K562 (cell line): ENCODE data around the gene SPATS2L. TPM values are rescaled to one million over a fixed set of nuclear protein-coding genes. Genes with fewer than 3 reads are reported as not detected.

Experiments used
- ATAC-seq: fragments of 200-7000 bp; cut with Tn5 transposase; 3 replicates; pipeline ENCODE4 v1.9.1; 2020; ENCODE audit warnings: moderate library complexity
- BruUV-seq: library from RNA; stranded (reverse); fragments of 400-500 nt; replicated peaks from 2 replicates; lab custom pipeline; 2021; lab: Mats Ljungman, UMichigan
- CTCF ChIA-PET: fragments of 300-600 bp; formaldehyde crosslinking; extraction: SDS; loops from one replicate; lab custom pipeline; 2021; ENCODE audit warnings: low intra/inter-chr PET ratio; lab: Yijun Ruan, JAX
- POLR2A ChIA-PET: fragments of 300-600, 350-650 bp; sonication (Branson Sonifier 250); formaldehyde crosslinking; extraction: SDS; loops from one replicate; lab custom pipeline; 2021; ENCODE audit warnings: antibody characterized with exemption, inconsistent platforms; lab: Yijun Ruan, JAX
- DNase-seq, 4 experiments: peaks; one replicate each; pipeline versions ENCODE4 v3.0.0 to v3.0.0-alpha.2; 2011 to 2018; ENCODE audit warnings: low spot score in 3 of 4, mixed read lengths in 3 of 4; ENCODE audit errors: extremely low read depth in 1 of 4
- FAIRE-seq: peaks from 2 replicates; lab custom pipeline; 2011; peaks lifted over from hg19 to GRCh38; lab: Jason Lieb, UNC
- H2AFZ ChIP-seq: 2 replicates; pipeline ENCODE4 v1.6.0; 2011; ENCODE audit warnings: low read depth, low read length, control low read depth, inconsistent platforms
- H3K27ac ChIP-seq: fragments of 200-600 bp; 3 replicates; pipeline ENCODE4 v1.8.0; 2011; ENCODE audit warnings: low read depth, mild to moderate bottlenecking, control low read depth, inconsistent platforms, low read length, moderate library complexity, mixed read lengths; ENCODE audit errors: extremely low read depth
- H3K27me3 ChIP-seq, 2 experiments: fragments of 300-600 bp in 1 of 2; 2 replicates in 1 of 2; 3 replicates in 1 of 2; pipeline versions ENCODE4 v1.6.0 to v1.8.0; 2011; ENCODE audit warnings: inconsistent platforms in 2 of 2, low read length in 2 of 2, mild to moderate bottlenecking in 1 of 2, mixed read lengths in 1 of 2, moderate library complexity in 1 of 2; ENCODE audit not compliant: control insufficient read depth in 2 of 2, insufficient read depth in 2 of 2
- H3K36me3 ChIP-seq: fragments of 300-600 bp; 3 replicates; pipeline ENCODE4 v1.8.0; 2011; ENCODE audit warnings: mild to moderate bottlenecking, low read length, inconsistent platforms; ENCODE audit not compliant: control insufficient read depth, insufficient read depth
- H3K4me1 ChIP-seq, 2 experiments: fragments of 200-600 bp in 1 of 2; replicated peaks in 1 of 2; 2 replicates in 1 of 2; 3 replicates in 1 of 2; pipeline versions ENCODE4 v1.5.1 to v1.8.0; 2011; ENCODE audit warnings: inconsistent platforms in 2 of 2, low read length in 2 of 2, mild to moderate bottlenecking in 1 of 2, mixed read lengths in 1 of 2, moderate library complexity in 1 of 2; ENCODE audit not compliant: control insufficient read depth in 2 of 2, insufficient read depth in 2 of 2
- H3K4me2 ChIP-seq: 2 replicates; pipeline ENCODE4 v1.6.1; 2011; ENCODE audit warnings: low read length, control low read depth, inconsistent platforms, mixed read lengths; ENCODE audit not compliant: insufficient read depth
- H3K4me3 ChIP-seq: fragments of 200-600 bp; sonication (generic), shearing (Covaris generic); 2 replicates; pipeline ENCODE4 v1.5.1; 2016; ENCODE audit warnings: control low read depth, inconsistent platforms
- H3K79me2 ChIP-seq: fragments of 200-600 bp; 3 replicates; pipeline ENCODE4 v1.8.0; 2011; ENCODE audit warnings: low read length, inconsistent platforms; ENCODE audit not compliant: control insufficient read depth, insufficient read depth
- H3K9ac ChIP-seq, 2 experiments: 2 replicates each; pipeline versions ENCODE4 v1.6.0 to v1.6.1; 2011; ENCODE audit warnings: low read depth in 2 of 2, low read length in 2 of 2, control low read depth in 1 of 2, inconsistent platforms in 1 of 2, mild to moderate bottlenecking in 1 of 2, mixed read lengths in 1 of 2; ENCODE audit not compliant: insufficient read depth in 1 of 2
- H3K9me1 ChIP-seq: one replicate; pipeline ENCODE4 v1.6.0; 2011; ENCODE audit warnings: inconsistent platforms, mild to moderate bottlenecking, low read length, moderate library complexity; ENCODE audit not compliant: control insufficient read depth, insufficient read depth
- H3K9me3 ChIP-seq: replicated peaks from 2 replicates; pipeline ENCODE4 v1.5.1; 2011; ENCODE audit warnings: low read depth, low read length, inconsistent platforms; ENCODE audit not compliant: control insufficient read depth, insufficient read depth
- H4K20me1 ChIP-seq: replicated peaks from 2 replicates; pipeline ENCODE4 v1.6.1; 2011; ENCODE audit warnings: low read length, inconsistent platforms, mixed read lengths; ENCODE audit not compliant: control insufficient read depth, insufficient read depth
- BRD4 ChIP-seq: fragments of 200-600 bp; sonication (generic); IDR thresholded peaks from 2 replicates; pipeline ENCODE4 v1.6.1; 2017; ENCODE audit warnings: inconsistent platforms
- CBX8 ChIP-seq: fragments of 200-600 bp; sonication (generic); IDR thresholded peaks from 2 replicates; pipeline ENCODE4 v1.6.1; 2012; ENCODE audit warnings: borderline replicate concordance, mixed run types, low read depth, mild to moderate bottlenecking, moderate library complexity, mixed read lengths, low read length, control low read depth, inconsistent platforms; ENCODE audit not compliant: poor library complexity, severe bottlenecking; ENCODE audit errors: extremely low read depth
- CGGBP1 ChIP-seq: fragments of 250-450 bp; sonication (Bioruptor Pico); IDR thresholded peaks from 2 replicates; pipeline ENCODE4 v1.9.0; 2021; ENCODE audit warnings: mild to moderate bottlenecking
- COPS2 ChIP-seq: fragments of 450-650 bp; conservative IDR thresholded peaks from 2 replicates; pipeline ENCODE4 v1.6.1; 2016; ENCODE audit warnings: mild to moderate bottlenecking, moderate library complexity
- EWSR1 ChIP-seq: fragments of 450-650 bp; IDR thresholded peaks from 2 replicates; pipeline ENCODE4 v1.6.1; 2018; ENCODE audit warnings: borderline replicate concordance, mild to moderate bottlenecking, low read depth, moderate library complexity; ENCODE audit not compliant: partially characterized antibody
- KHSRP ChIP-seq: fragments of 450-650 bp; IDR thresholded peaks from 2 replicates; pipeline ENCODE4 v1.6.1; 2017
- RBM22 ChIP-seq: fragments of 200-400 bp; formaldehyde crosslinking; IDR thresholded peaks from 2 replicates; pipeline ENCODE4 v1.6.1; 2018; ENCODE audit warnings: low read length, low read depth; ENCODE audit not compliant: poor library complexity, severe bottlenecking
- RFX5 ChIP-seq: IDR thresholded peaks from 2 replicates; pipeline ENCODE4 v1.6.1; 2011; ENCODE audit warnings: low read depth, mild to moderate bottlenecking, improper control_type of control experiment, low read length
- SRSF9 ChIP-seq: fragments of 200-400 bp; formaldehyde crosslinking; IDR thresholded peaks from 2 replicates; pipeline ENCODE4 v1.6.1; 2017; ENCODE audit warnings: low read depth, low read length, borderline replicate concordance
- ZBTB1 ChIP-seq: sonication (generic); formaldehyde crosslinking; IDR thresholded peaks from 2 replicates; pipeline ENCODE4 v1.8.1; 2023; ENCODE audit warnings: missing genetic modification reagents, low read depth, mild to moderate bottlenecking, borderline replicate concordance
- ZBTB40 ChIP-seq, 2 experiments: fragments of 450-650 bp in 1 of 2; sonication (generic) in 1 of 2; formaldehyde crosslinking in 1 of 2; IDR thresholded peaks; 2 replicates each; pipeline versions ENCODE4 v1.7.1 to v1.9.0; 2016 to 2022; ENCODE audit warnings: inconsistent platforms in 1 of 2, mild to moderate bottlenecking in 1 of 2, missing genetic modification reagents in 1 of 2
- ZBTB7A ChIP-seq: IDR thresholded peaks from 2 replicates; pipeline ENCODE4 v1.6.1; 2011; ENCODE audit warnings: low read depth, mild to moderate bottlenecking, low read length, moderate library complexity, borderline replicate concordance; ENCODE audit not compliant: control insufficient read depth
- ZNF23 ChIP-seq: fragments of 250-450 bp; sonication (Bioruptor Pico); IDR thresholded peaks from 2 replicates; pipeline ENCODE4 v1.4.0; 2020; ENCODE audit warnings: mild to moderate bottlenecking
- ZNF384 ChIP-seq: IDR thresholded peaks from 2 replicates; pipeline ENCODE4 v1.6.1; 2012; ENCODE audit warnings: low read depth, low read length, improper control_type of control experiment
- ZNF41 ChIP-seq: fragments of 250-450 bp; sonication (Bioruptor Pico); conservative IDR thresholded peaks from 2 replicates; pipeline ENCODE4 v1.4.0; 2020; ENCODE audit warnings: mild to moderate bottlenecking
- WGBS: fragments of 100-300 bp; shearing (Covaris generic); methylation state at CpG from one replicate; pipeline ENCODE4 v1.1.6; 2016; ENCODE audit warnings: low coverage, mixed read lengths; ENCODE audit not compliant: insufficient coverage; ENCODE audit errors: missing lambda C conversion rate; 5-methylcytosine and 5-hydroxymethylcytosine counted together
- in situ Hi-C: fragments of 300-500 bp; cut with MboI; formaldehyde crosslinking; loops from 4 replicates; pipeline ENCODE4 v1.15.0; 2018; ENCODE audit warnings: inconsistent platforms, mixed read lengths
- intact Hi-C: fragments of 100-400 bp; cut with micrococcal nuclease; formaldehyde crosslinking; loops from 2 replicates; pipeline ENCODE4 v1.14.2; 2022
- polyA plus RNA-seq, 8 experiments: library from polyadenylated mRNA; depleted of rRNA in 4 of 8; stranded (reverse) in 5 of 8; unstranded in 3 of 8; fragments of >200 nt; fragmentation: Nextera tagmentation in 2 of 8; fragmentation: Illumina TruSeq in 1 of 8; extraction: Ambion mirVana in 2 of 8; extraction: Trizol in 1 of 8; gene quantifications; 2 replicates each; pipeline versions ENCODE4 v1.2.1 to v1.2.3, GENCODE V29; 2011 to 2014; ENCODE audit warnings: inconsistent platforms in 1 of 8, missing spikeins in 1 of 8
- total RNA-seq, 7 experiments: library from RNA; depleted of rRNA in 6 of 7; stranded (reverse); fragments of >200 nt in 6 of 7; fragmentation: Illumina TruSeq in 2 of 7; extraction: Trizol in 2 of 7; gene quantifications; 2 replicates each; pipeline versions ENCODE4 v1.2.1 to v1.2.3, GENCODE V29; 2011 to 2021; ENCODE audit warnings: low replicate concordance in 1 of 7

SPATS2L gene
- total and polyA plus RNA-seq, 9 of the 15 experiments (the other 6 are each of a cell fraction or from before 2014, with no cell fraction given) = 11.3 to 41.5 (median 24.9) TPM

DNA sequence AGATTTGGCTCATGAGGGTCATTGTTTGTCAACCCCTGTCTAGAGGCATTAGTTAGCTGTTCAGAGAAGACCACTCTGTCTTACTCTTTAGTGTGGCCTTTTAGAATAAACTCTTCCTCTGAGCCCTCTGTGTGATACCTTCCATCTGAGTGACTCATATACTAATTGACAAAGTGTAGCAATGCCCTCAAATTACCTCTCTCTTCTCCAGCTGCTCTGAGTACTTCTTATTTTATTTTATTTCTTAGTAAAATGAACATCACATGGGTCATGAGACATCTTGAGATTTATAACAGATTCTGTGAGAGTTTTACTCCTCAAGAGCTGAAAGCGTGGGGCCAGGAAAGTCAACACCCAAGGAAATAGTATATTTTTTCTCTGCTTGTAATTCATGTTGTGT lies 136.0 kb downstream of the SPATS2L start:
- ATAC-seq = no peak
- Histone ChIP-seq H3K9me1 (no peaks in the 10 kb centered on the region), H3K9ac (no peak overlapping the region), H3K27me3 (no peaks in the 10 kb centered on the region), H3K27ac (no peak overlapping the region), H3K9me3 (no peaks in the 10 kb centered on the region), H4K20me1 (no peaks in the 10 kb centered on the region), H2AFZ (no peak overlapping the region), H3K4me3 (no peak overlapping the region), H3K4me1 (no peaks in the 10 kb centered on the region), H3K4me2 (no peak overlapping the region), H3K36me3 (no peaks in the 10 kb centered on the region), H3K79me2 (no peaks in the 10 kb centered on the region)
- intact Hi-C loops = no loop called here
- no peak for FAIRE-seq
- POLR2A ChIA-PET = no interaction called here
- 100% methylated on average over 1 of the region's 1 CpG for WGBS
- DNase-seq = no peak
- CTCF ChIA-PET = no interaction called here
- no TSS peak for BruUV-seq
- in situ Hi-C loops = no loop called here
- TF ChIP-seq EWSR1 = no peak
- no peak for TF ChIP-seq RFX5
- no peak for TF ChIP-seq CBX8
- TF ChIP-seq KHSRP = no peak
- no peak for TF ChIP-seq ZNF384
- no peak for TF ChIP-seq ZBTB40 (IDR thresholded peaks at IDR 0.05)
- no peak for TF ChIP-seq ZBTB40 (CRISPR knock-in tag; IDR thresholded peaks at IDR 0.05)
- TF ChIP-seq COPS2 = no peak
- TF ChIP-seq SRSF9 = no peak
- TF ChIP-seq RBM22 = no peak
- no peak for TF ChIP-seq ZNF41 (CRISPR knock-in tag)
- TF ChIP-seq BRD4 = no peak
- no peak for TF ChIP-seq ZBTB1 (CRISPR knock-in tag)
- no peak for TF ChIP-seq ZNF23
- TF ChIP-seq CGGBP1 (CRISPR knock-in tag) = no peak
- no peak for TF ChIP-seq ZBTB7A
